HCT116 (cell line): ENCODE measurements around the gene SETD6. TPM values are rescaled to one million over a fixed set of nuclear protein-coding genes. Genes with fewer than 3 reads are reported as not detected.

Source experiments
- ATAC-seq: fragments of 200-7000 bp; cut with Tn5 transposase; 2 replicates; pipeline ENCODE4 v1.9.1; 2020; ENCODE audit warnings: mild to moderate bottlenecking, moderate library complexity
- BruUV-seq: library from RNA; stranded (reverse); fragments of 400-500 nt; replicated peaks from 2 replicates; lab custom pipeline; 2021; lab: Mats Ljungman, UMichigan
- CTCF ChIA-PET: fragments of 300-600 bp; sonication (Branson Sonifier 250); formaldehyde crosslinking; loops from one replicate; lab custom pipeline; 2021; ENCODE audit warnings: antibody characterized with exemption; lab: Charles Lee
- POLR2A ChIA-PET: fragments of 300-600, 350-600 bp; sonication (Branson Sonifier 250); formaldehyde crosslinking; loops from one replicate; lab custom pipeline; 2021; ENCODE audit warnings: antibody characterized with exemption; lab: Charles Lee
- RAD21 ChIA-PET, 2 experiments: fragments of 300-600 bp; sonication (Branson Sonifier 250); formaldehyde crosslinking; loops; one replicate each; lab custom pipeline; 2023; ENCODE audit warnings: low total read pairs in 2 of 2; ENCODE audit not compliant: uncharacterized antibody in 2 of 2, unreplicated experiment in 2 of 2, low non-redundant PET in 1 of 2; lab: Charles Lee
- DNase-seq: peaks from one replicate; pipeline ENCODE4 v3.0.0-alpha.2; 2010; ENCODE audit warnings: low read depth, low spot score
- H2AFZ ChIP-seq: fragments of 200-600 bp; shearing (Covaris generic), sonication (generic); 2 replicates; pipeline ENCODE4 v1.6.1; 2017; ENCODE audit warnings: low read depth, mixed run types, mixed read lengths, antibody characterized with exemption, low read length; ENCODE audit not compliant: poor library complexity, severe bottlenecking
- H3K27ac ChIP-seq: 2 replicates; pipeline ENCODE4 v1.5.1; 2012; ENCODE audit warnings: low read depth, low read length
- H3K27me3 ChIP-seq: fragments of 200-600 bp; sonication (generic); 2 replicates; pipeline ENCODE4 v1.6.1; 2016; ENCODE audit warnings: mixed run types, low read length, mixed read lengths; ENCODE audit not compliant: insufficient read depth
- H3K36me3 ChIP-seq, 2 experiments: fragments of 200-500 bp in 1 of 2; fragments of 200-600 bp in 1 of 2; sonication (Bioruptor generic) in 1 of 2; sonication (generic) in 1 of 2; 2 replicates each; pipeline versions ENCODE4 v1.5.1 to v1.6.1; 2014 to 2016; ENCODE audit warnings: low read length in 2 of 2, inconsistent platforms in 1 of 2, mixed read lengths in 1 of 2, mixed run types in 1 of 2; ENCODE audit not compliant: insufficient read depth in 2 of 2, control insufficient read depth in 1 of 2
- H3K4me1 ChIP-seq, 2 experiments: fragments of 200-600 bp in 1 of 2; sonication (generic) in 1 of 2; 2 replicates each; pipeline versions ENCODE4 v1.5.1 to v1.6.1; 2012 to 2017; ENCODE audit warnings: low read length in 2 of 2, inconsistent platforms in 1 of 2, mild to moderate bottlenecking in 1 of 2, mixed read lengths in 1 of 2, mixed run types in 1 of 2, moderate library complexity in 1 of 2; ENCODE audit not compliant: insufficient read depth in 2 of 2, control insufficient read depth in 1 of 2
- H3K4me2 ChIP-seq: fragments of 200-600 bp; sonication (generic); 2 replicates; pipeline ENCODE4 v1.6.1; 2017; ENCODE audit warnings: mixed run types, low read length, mixed read lengths
- H3K4me3 ChIP-seq, 2 experiments: fragments of 200-600 bp in 1 of 2; sonication (generic) in 1 of 2; replicated peaks in 1 of 2; 2 replicates each; pipeline ENCODE4 v1.5.1; 2011 to 2016; ENCODE audit warnings: low read length in 2 of 2, control low read depth in 1 of 2, low read depth in 1 of 2, mild to moderate bottlenecking in 1 of 2, mixed read lengths in 1 of 2, mixed run types in 1 of 2
- H3K79me2 ChIP-seq: fragments of 200-600 bp; sonication (generic); 2 replicates; pipeline ENCODE4 v1.6.1; 2017; ENCODE audit warnings: mild to moderate bottlenecking, mixed run types, low read length, moderate library complexity, mixed read lengths; ENCODE audit not compliant: insufficient read depth
- H3K9ac ChIP-seq: fragments of 200-600 bp; sonication (generic); 2 replicates; pipeline ENCODE4 v1.6.1; 2016; ENCODE audit warnings: low read length, mixed read lengths
- H3K9me2 ChIP-seq: fragments of 200-600 bp; sonication (generic), shearing (Covaris generic); 2 replicates; pipeline ENCODE4 v1.6.1; 2017; ENCODE audit warnings: mixed run types, mild to moderate bottlenecking, moderate library complexity; ENCODE audit not compliant: insufficient read depth
- H3K9me3 ChIP-seq, 2 experiments: fragments of 200-500 bp in 1 of 2; fragments of 200-600 bp in 1 of 2; sonication (Bioruptor generic) in 1 of 2; sonication (generic) in 1 of 2; 2 replicates each; pipeline ENCODE4 v1.6.1; 2014 to 2017; ENCODE audit warnings: low read length in 2 of 2, mixed read lengths in 2 of 2, inconsistent platforms in 1 of 2, low read depth in 1 of 2, mild to moderate bottlenecking in 1 of 2, mixed run types in 1 of 2, moderate library complexity in 1 of 2; ENCODE audit not compliant: control insufficient read depth in 1 of 2, insufficient read depth in 1 of 2
- H4K20me1 ChIP-seq: fragments of 200-600 bp; sonication (generic), shearing (Covaris generic); 2 replicates; pipeline ENCODE4 v1.6.1; 2017; ENCODE audit warnings: mixed run types, mild to moderate bottlenecking, moderate library complexity; ENCODE audit not compliant: insufficient read depth
- CBX3 ChIP-seq: IDR thresholded peaks from 2 replicates; pipeline ENCODE4 v1.6.1; 2012; ENCODE audit warnings: low read depth
- EZH2 ChIP-seq: fragments of 200-600 bp; sonication (generic); IDR thresholded peaks from 2 replicates; pipeline ENCODE4 v1.6.1; 2017; ENCODE audit warnings: antibody characterized with exemption, mixed run types
- POLR2A ChIP-seq: IDR thresholded peaks from 2 replicates; pipeline ENCODE4 v1.7.0; 2011; ENCODE audit warnings: borderline replicate concordance; ENCODE audit not compliant: insufficient read depth, insufficient read length; ENCODE audit errors: extremely low read depth
- POLR2AphosphoS5 ChIP-seq: IDR thresholded peaks from 2 replicates; pipeline ENCODE4 v1.6.1; 2011; ENCODE audit warnings: mild to moderate bottlenecking, low read depth, low read length, moderate library complexity
- RAD21 ChIP-seq: IDR thresholded peaks from 2 replicates; pipeline ENCODE4 v1.6.1; 2012; ENCODE audit warnings: low read depth, mild to moderate bottlenecking
- SIN3A ChIP-seq: IDR thresholded peaks from 2 replicates; pipeline ENCODE4 v1.6.1; 2012; ENCODE audit warnings: low read depth
- SRF ChIP-seq: IDR thresholded peaks from 2 replicates; pipeline ENCODE4 v1.6.1; 2012; ENCODE audit warnings: low read depth
- ZBTB33 ChIP-seq: IDR thresholded peaks from 2 replicates; pipeline ENCODE4 v1.6.1; 2011; ENCODE audit warnings: mild to moderate bottlenecking, low read length, moderate library complexity; ENCODE audit not compliant: insufficient replicate concordance; ENCODE audit errors: extremely low read depth
- ZFX ChIP-seq: fragments of 450-650 bp; IDR thresholded peaks from 2 replicates; pipeline ENCODE4 v1.6.1; 2017
- intact Hi-C: fragments of 100-400 bp; cut with micrococcal nuclease; formaldehyde crosslinking; loops from 2 replicates; pipeline ENCODE4 v1.10.0; 2022
- total RNA-seq: library from RNA; stranded (reverse); gene quantifications from one replicate; pipeline ENCODE4 v1.2.1, GENCODE V29; 2021; ENCODE audit not compliant: unreplicated experiment

The SETD6 gene
- total RNA-seq, 1 experiment from 2014 or later = 26.6 TPM

- peak overlapping the region in 1 of 2 experiments; percentile 72; a peak in 1 of 4 replicates for H3K4me3 ChIP-seq
- TF ChIP-seq ZFX (no peak), POLR2A (no peak), RAD21 (no peak)
- peaks cover 12 to 44% of the 10 kb centered on the region in 2 experiments; a peak in 3 of 4 replicates for H3K36me3 ChIP-seq
- no peaks in the 10 kb centered on the region for H3K9me3 ChIP-seq
- H3K27ac ChIP-seq = no peak overlapping the region
- peak overlapping the region; percentile 97; the same call in 1 of the 2 replicates for H3K4me2 ChIP-seq
- ChIA-PET POLR2A (no interaction called here), CTCF (interaction anchor here (1.2 to 4.8 kb wide), 4 partner anchors 14 to 242 kb away, joined by 4 to 35 read pairs (median 6); partner anchors contain the start of gene NDRG4), RAD21 (no interaction called here)
- no peak for DNase-seq
- intact Hi-C loops = loop anchor here (5.0 kb wide), 1 partner anchor 243 kb away; no protein-coding TSS in a partner anchor
- no peaks in the 10 kb centered on the region for H3K27me3 ChIP-seq
- H3K79me2 ChIP-seq = peaks cover 76% of the 10 kb centered on the region
- BruUV-seq = no TSS peak
- no peak overlapping the region for H3K9ac ChIP-seq
- ATAC-seq = no peak
- peaks cover 5 to 22% of the 10 kb centered on the region in 2 experiments; a peak in 3 of 4 replicates for H3K4me1 ChIP-seq
- no peaks in the 10 kb centered on the region for H3K9me2 ChIP-seq
- no peak overlapping the region for H2AFZ ChIP-seq
- no peaks in the 10 kb centered on the region; the same call in 1 of the 2 replicates for H4K20me1 ChIP-seq
Observed at GRCh38 chr16:58513874-58514273, 1.4 kb upstream of the SETD6 start.

GRCh38 chr16:58515871-58516767, 802 bp downstream of the SETD6 start:
- Histone ChIP-seq H3K4me1 (peaks cover 5 to 22% of the 10 kb centered on the region in 2 experiments; a peak in 3 of 4 replicates), H3K36me3 (peaks cover 34 to 58% of the 10 kb centered on the region in 2 experiments), H3K79me2 (peaks cover 86% of the 10 kb centered on the region), H3K9me3 (no peaks in the 10 kb centered on the region), H3K9me2 (no peaks in the 10 kb centered on the region), H3K9ac (peak overlapping the region; percentile 92), H3K27ac (peak overlapping the region; percentile 88), H4K20me1 (no peaks in the 10 kb centered on the region; the same call in 1 of the 2 replicates), H3K4me3 (peak overlapping the region; percentile 72 to 85), H3K4me2 (peak overlapping the region; percentile 97), H3K27me3 (no peaks in the 10 kb centered on the region), H2AFZ (no peak overlapping the region)
- intact Hi-C loops = loop anchor here (1.0 kb wide), 1 partner anchor 145 kb away; no protein-coding TSS in a partner anchor
- TF ChIP-seq CBX3 (no peak), POLR2AphosphoS5 (peak; percentile 50), SRF (no peak), EZH2 (no peak), SIN3A (0 out of 2 replicates have a peak, but pooled peaks have one; percentile 30), POLR2A (peak; percentile 41), ZBTB33 (no peak)
- CTCF ChIA-PET = interaction anchor here (0.8 kb wide), 1 partner anchor 145 kb away, joined by 6 read pairs; no protein-coding TSS in a partner anchor
- no peak for DNase-seq
- peak; percentile 72 for ATAC-seq
- RAD21 ChIA-PET = no interaction called here
- POLR2A ChIA-PET = interaction anchor here (1.3 kb wide), 1 partner anchor 145 kb away, joined by 3 read pairs; no protein-coding TSS in a partner anchor
- BruUV-seq = no TSS peak
